Endothelial cell (in vitro differentiated cells): ENCODE results near the gene RAB5A. TPM values are rescaled to one million over a fixed set of nuclear protein-coding genes. Genes with fewer than 3 reads are reported as not detected.

ENCODE experiments used
- DNase-seq: peaks from one replicate; pipeline ENCODE4 v3.0.0; 2021; ENCODE audit warnings: low spot score
- H3K27ac Mint-ChIP-seq: one replicate; pipeline ENCODE4 v1.8.0; 2021; ENCODE audit warnings: mixed read lengths, inconsistent platforms; ENCODE audit not compliant: unreplicated experiment
- H3K27me3 Mint-ChIP-seq: one replicate; pipeline ENCODE4 v1.8.0; 2021; ENCODE audit warnings: mild to moderate bottlenecking, moderate library complexity, mixed read lengths, inconsistent platforms; ENCODE audit not compliant: unreplicated experiment
- H3K36me3 Mint-ChIP-seq: one replicate; pipeline ENCODE4 v1.8.0; 2021; ENCODE audit warnings: mild to moderate bottlenecking, low read depth, mixed read lengths, inconsistent platforms; ENCODE audit not compliant: unreplicated experiment
- H3K4me1 Mint-ChIP-seq: one replicate; pipeline ENCODE4 v1.8.0; 2021; ENCODE audit warnings: mild to moderate bottlenecking, mixed read lengths, inconsistent platforms; ENCODE audit not compliant: unreplicated experiment
- H3K4me3 Mint-ChIP-seq: one replicate; pipeline ENCODE4 v1.8.0; 2021; ENCODE audit warnings: mild to moderate bottlenecking, mixed read lengths, inconsistent platforms; ENCODE audit not compliant: unreplicated experiment
- H3K9me3 Mint-ChIP-seq: one replicate; pipeline ENCODE4 v1.8.0; 2021; ENCODE audit warnings: mixed read lengths, inconsistent platforms; ENCODE audit not compliant: unreplicated experiment
- total RNA-seq: library from RNA; stranded (reverse); fragmentation: NEBNext Ultra II Directional; extraction: Animal tissue kit (Norgen Biotek cat#: 25700); gene quantifications from one replicate; pipeline ENCODE4 v1.2.1, GENCODE V29; 2021; ENCODE audit not compliant: unreplicated experiment
- TF ChIP-seq, protein P1 (sequence below): fragments of 200-600 bp; sonication (generic); IDR thresholded peaks from one replicate; pipeline ENCODE4 v1.5.0; 2021; ENCODE audit warnings: antibody characterized with exemption; ENCODE audit not compliant: unreplicated experiment

RAB5A gene
- total RNA-seq, 1 donor from 2014 or later: 84.5 TPM

GRCh38 chr3:19901918-19902317, 45.0 kb upstream of the RAB5A start:
- TF ChIP-seq, protein P1, sequence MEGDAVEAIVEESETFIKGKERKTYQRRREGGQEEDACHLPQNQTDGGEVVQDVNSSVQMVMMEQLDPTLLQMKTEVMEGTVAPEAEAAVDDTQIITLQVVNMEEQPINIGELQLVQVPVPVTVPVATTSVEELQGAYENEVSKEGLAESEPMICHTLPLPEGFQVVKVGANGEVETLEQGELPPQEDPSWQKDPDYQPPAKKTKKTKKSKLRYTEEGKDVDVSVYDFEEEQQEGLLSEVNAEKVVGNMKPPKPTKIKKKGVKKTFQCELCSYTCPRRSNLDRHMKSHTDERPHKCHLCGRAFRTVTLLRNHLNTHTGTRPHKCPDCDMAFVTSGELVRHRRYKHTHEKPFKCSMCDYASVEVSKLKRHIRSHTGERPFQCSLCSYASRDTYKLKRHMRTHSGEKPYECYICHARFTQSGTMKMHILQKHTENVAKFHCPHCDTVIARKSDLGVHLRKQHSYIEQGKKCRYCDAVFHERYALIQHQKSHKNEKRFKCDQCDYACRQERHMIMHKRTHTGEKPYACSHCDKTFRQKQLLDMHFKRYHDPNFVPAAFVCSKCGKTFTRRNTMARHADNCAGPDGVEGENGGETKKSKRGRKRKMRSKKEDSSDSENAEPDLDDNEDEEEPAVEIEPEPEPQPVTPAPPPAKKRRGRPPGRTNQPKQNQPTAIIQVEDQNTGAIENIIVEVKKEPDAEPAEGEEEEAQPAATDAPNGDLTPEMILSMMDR: no peak
- Mint-ChIP-seq H3K27me3 (no peaks in the 10 kb centered on the region), H3K9me3 (no peaks in the 10 kb centered on the region), H3K4me3 (no peak overlapping the region), H3K27ac (no peak overlapping the region), H3K36me3 (no peaks in the 10 kb centered on the region), H3K4me1 (no peaks in the 10 kb centered on the region)
- no peak for DNase-seq

GRCh38 chr3:19903649-19904048, 43.2 kb upstream of the RAB5A start:
- DNase-seq: no peak
- Mint-ChIP-seq H3K27me3 (no peaks in the 10 kb centered on the region), H3K4me3 (no peak overlapping the region), H3K9me3 (no peaks in the 10 kb centered on the region), H3K36me3 (no peaks in the 10 kb centered on the region), H3K4me1 (no peaks in the 10 kb centered on the region), H3K27ac (no peak overlapping the region)
- TF ChIP-seq, protein P1: no peak

GRCh38 chr3:19907523-19907922, 39.4 kb upstream of the RAB5A start:
- no peak for DNase-seq
- Mint-ChIP-seq H3K27ac (no peak overlapping the region), H3K27me3 (peaks cover 2% of the 10 kb centered on the region), H3K36me3 (no peaks in the 10 kb centered on the region), H3K4me1 (no peaks in the 10 kb centered on the region), H3K4me3 (no peak overlapping the region), H3K9me3 (no peaks in the 10 kb centered on the region)
- TF ChIP-seq, protein P1: no peak

DNA sequence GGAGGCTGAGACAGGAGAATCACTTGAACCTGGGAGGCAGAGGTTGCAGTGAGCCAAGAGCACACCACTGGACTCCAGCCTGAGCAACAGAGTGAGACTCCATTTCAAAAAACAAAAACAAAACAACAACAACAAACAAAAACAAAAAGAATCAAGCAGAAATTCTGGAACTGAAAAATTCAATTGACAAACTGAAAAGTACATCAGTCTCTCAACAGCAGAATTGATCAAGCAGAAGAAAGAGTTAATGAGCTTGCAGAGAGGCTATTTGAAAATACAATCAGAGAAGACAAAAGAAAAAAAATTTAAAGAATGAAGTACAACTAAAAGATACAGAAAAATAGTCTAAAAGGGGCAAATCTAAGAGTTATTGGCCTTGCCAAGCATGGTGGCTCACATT, 35.4 kb upstream of the RAB5A start:
- H3K9me3 Mint-ChIP-seq: no peaks in the 10 kb centered on the region
- TF ChIP-seq, protein P1: no peak
- H3K36me3 Mint-ChIP-seq: no peaks in the 10 kb centered on the region
- peaks cover 2% of the 10 kb centered on the region for H3K27me3 Mint-ChIP-seq
- H3K4me1 Mint-ChIP-seq: no peaks in the 10 kb centered on the region
- no peak for DNase-seq
- H3K27ac Mint-ChIP-seq: no peak overlapping the region
- no peak overlapping the region for H3K4me3 Mint-ChIP-seq

GRCh38 chr3:19917167-19917566, 29.7 kb upstream of the RAB5A start:
- TF ChIP-seq, protein P1: no peak
- Mint-ChIP-seq H3K9me3 (no peaks in the 10 kb centered on the region), H3K27me3 (no peaks in the 10 kb centered on the region), H3K36me3 (no peaks in the 10 kb centered on the region), H3K4me3 (no peak overlapping the region), H3K4me1 (no peaks in the 10 kb centered on the region), H3K27ac (no peak overlapping the region)
- no peak for DNase-seq
